NCI-H2107 treated with DMSO at 0.1 percent for 48 hours (cell line): ENCODE measurements around the gene TRIM44.
"Not testable (repeated sequence)": the region's sequence is repeated elsewhere in the genome, so short reads cannot be mapped to it uniquely, and the experiment has no call there.

Source experiments
- DNase-seq: peaks from one replicate; lab custom pipeline; 2025; ENCODE audit not compliant: unreplicated experiment; lab: John Stamatoyannopoulos, UW

Gene TRIM44

GRCh38 chr11:35812828-35813227 lies 150.3 kb downstream of the TRIM44 start:
- DNase-seq, result no peak

- DNase-seq, result no peak
These were observed 151.6 kb downstream of the TRIM44 start for GRCh38 chr11:35814081-35814695.

GRCh38 chr11:35814720-35815305 lies 152.2 kb downstream of the TRIM44 start:
- no peak for DNase-seq

- no peak for DNase-seq
These were observed 153.2 kb downstream of the TRIM44 start for GRCh38 chr11:35815556-35816315.

GRCh38 chr11:35820614-35821013 lies 158.0 kb downstream of the TRIM44 start:
- no peak for DNase-seq

- DNase-seq, result no peak
These were observed 160.4 kb downstream of the TRIM44 start for GRCh38 chr11:35822815-35823495.

- DNase-seq, result no peak
These were observed 161.2 kb downstream of the TRIM44 start for GRCh38 chr11:35823742-35824298.

- no peak for DNase-seq
These were observed 162.8 kb downstream of the TRIM44 start for GRCh38 chr11:35825386-35825785.

GRCh38 chr11:35826006-35826405 lies 163.4 kb downstream of the TRIM44 start:
- DNase-seq, result no peak

GRCh38 chr11:35826949-35827348 lies 164.4 kb downstream of the TRIM44 start:
- DNase-seq, result no peak

- DNase-seq, result no peak
These were observed 173.6 kb downstream of the TRIM44 start for GRCh38 chr11:35836205-35836604.

GRCh38 chr11:35838071-35838470 lies 175.5 kb downstream of the TRIM44 start:
- DNase-seq, result no peak

- not testable (repeated sequence) for DNase-seq
These were observed 176.3 kb downstream of the TRIM44 start for GRCh38 chr11:35838697-35839367.

- no peak for DNase-seq
These were observed 177.0 kb downstream of the TRIM44 start for GRCh38 chr11:35839368-35840161.

- no peak for DNase-seq
These were observed 179.2 kb downstream of the TRIM44 start for GRCh38 chr11:35841733-35842132.

- DNase-seq, result no peak
These were observed 180.4 kb downstream of the TRIM44 start for GRCh38 chr11:35842958-35843357.

- DNase-seq, result no peak
These were observed 182.0 kb downstream of the TRIM44 start for GRCh38 chr11:35844579-35844978.

GRCh38 chr11:35845860-35846259 lies 183.3 kb downstream of the TRIM44 start:
- no peak for DNase-seq

GRCh38 chr11:35846874-35847273 lies 184.3 kb downstream of the TRIM44 start:
- no peak for DNase-seq

- DNase-seq, result no peak
These were observed 184.9 kb downstream of the TRIM44 start for GRCh38 chr11:35847473-35847872.
